Sigmoid colon (tissue), 4 donors: ENCODE measurements around the gene SPOCK1.

Source experiments
- EP300 ChIP-seq, 4 donors: sonication (generic); formaldehyde crosslinking; IDR thresholded peaks; one replicate each; pipeline ENCODE4 v1.6.1; 2017; ENCODE audit warnings: antibody characterized with exemption in 4 of 4
- POLR2AphosphoS5 ChIP-seq, 4 donors: sonication (generic); formaldehyde crosslinking; IDR thresholded peaks; one replicate each; pipeline ENCODE4 v1.6.1; 2017; ENCODE audit warnings: antibody characterized with exemption in 4 of 4
- TF ChIP-seq, protein P1 (sequence below), 4 experiments: fragments of 450-650 bp in 3 of 4; fragments of 200-600 bp in 1 of 4; IDR thresholded peaks; one replicate each; pipeline ENCODE4 v1.5.1; 2016 to 2019; ENCODE audit warnings: antibody characterized with exemption in 4 of 4, mild to moderate bottlenecking in 3 of 4, moderate library complexity in 2 of 4

DNA sequence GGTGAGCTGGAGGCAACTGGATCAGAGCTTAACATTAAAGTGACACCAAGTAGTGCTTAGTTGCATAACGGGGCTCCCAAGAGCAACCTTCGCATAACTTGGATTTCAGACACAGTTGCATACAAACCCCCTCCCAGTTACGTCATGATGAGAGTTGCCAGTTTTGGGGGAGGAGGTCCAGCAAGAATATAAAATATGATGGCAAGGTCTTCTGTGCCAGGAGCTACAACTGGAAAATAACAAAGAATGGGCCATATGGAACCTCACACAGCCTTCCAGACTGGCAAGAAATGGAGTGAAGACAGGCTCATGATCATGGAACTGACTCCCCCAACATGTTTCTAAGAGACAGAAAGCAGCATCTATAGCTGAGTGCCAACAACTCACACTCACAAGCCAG, 8.5 kb downstream of the SPOCK1 start:
- no peak for TF ChIP-seq POLR2AphosphoS5 (IDR thresholded peaks at IDR 0.05)
- no peak for TF ChIP-seq EP300 (IDR thresholded peaks at IDR 0.05)
- TF ChIP-seq, protein P1, sequence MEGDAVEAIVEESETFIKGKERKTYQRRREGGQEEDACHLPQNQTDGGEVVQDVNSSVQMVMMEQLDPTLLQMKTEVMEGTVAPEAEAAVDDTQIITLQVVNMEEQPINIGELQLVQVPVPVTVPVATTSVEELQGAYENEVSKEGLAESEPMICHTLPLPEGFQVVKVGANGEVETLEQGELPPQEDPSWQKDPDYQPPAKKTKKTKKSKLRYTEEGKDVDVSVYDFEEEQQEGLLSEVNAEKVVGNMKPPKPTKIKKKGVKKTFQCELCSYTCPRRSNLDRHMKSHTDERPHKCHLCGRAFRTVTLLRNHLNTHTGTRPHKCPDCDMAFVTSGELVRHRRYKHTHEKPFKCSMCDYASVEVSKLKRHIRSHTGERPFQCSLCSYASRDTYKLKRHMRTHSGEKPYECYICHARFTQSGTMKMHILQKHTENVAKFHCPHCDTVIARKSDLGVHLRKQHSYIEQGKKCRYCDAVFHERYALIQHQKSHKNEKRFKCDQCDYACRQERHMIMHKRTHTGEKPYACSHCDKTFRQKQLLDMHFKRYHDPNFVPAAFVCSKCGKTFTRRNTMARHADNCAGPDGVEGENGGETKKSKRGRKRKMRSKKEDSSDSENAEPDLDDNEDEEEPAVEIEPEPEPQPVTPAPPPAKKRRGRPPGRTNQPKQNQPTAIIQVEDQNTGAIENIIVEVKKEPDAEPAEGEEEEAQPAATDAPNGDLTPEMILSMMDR (IDR thresholded peaks at IDR 0.05), result no peak
